Astrocyte (in vitro differentiated cells and primary cell): ENCODE data around the gene SMARCB1. TPM values are rescaled to one million over a fixed set of nuclear protein-coding genes. Genes with fewer than 3 reads are reported as not detected.

Experiments used
- DNase-seq: peaks from one replicate; pipeline ENCODE4 v3.0.0-alpha.2; 2010; ENCODE audit warnings: low read depth
- FAIRE-seq: peaks from 2 replicates; lab custom pipeline; 2011; peaks lifted over from hg19 to GRCh38; lab: Jason Lieb, UNC
- H2AFZ ChIP-seq: 2 replicates; pipeline ENCODE4 v1.6.0; 2012; ENCODE audit warnings: low read depth, low read length, inconsistent platforms
- H3K27ac ChIP-seq: 2 replicates; pipeline ENCODE4 v1.5.1; 2011; ENCODE audit warnings: low read depth, low read length, inconsistent platforms
- H3K27me3 ChIP-seq: 2 replicates; pipeline ENCODE4 v1.6.0; 2011; ENCODE audit warnings: low read length, inconsistent platforms; ENCODE audit not compliant: insufficient read depth
- H3K36me3 ChIP-seq: 2 replicates; pipeline ENCODE4 v1.5.1; 2011; ENCODE audit warnings: low read length, inconsistent platforms; ENCODE audit not compliant: insufficient read depth
- H3K4me1 ChIP-seq: 2 replicates; pipeline ENCODE4 v1.5.1; 2011; ENCODE audit warnings: low read length, inconsistent platforms; ENCODE audit not compliant: insufficient read depth
- H3K4me2 ChIP-seq: 2 replicates; pipeline ENCODE4 v1.6.0; 2012; ENCODE audit warnings: low read length, inconsistent platforms
- H3K4me3 ChIP-seq: 2 replicates; pipeline ENCODE4 v1.5.1; 2011; ENCODE audit warnings: low read depth, mild to moderate bottlenecking, low read length, inconsistent platforms; ENCODE audit not compliant: insufficient read depth
- H3K79me2 ChIP-seq: 2 replicates; pipeline ENCODE4 v1.6.0; 2012; ENCODE audit warnings: mild to moderate bottlenecking, low read length, inconsistent platforms; ENCODE audit not compliant: insufficient read depth
- H3K9ac ChIP-seq: 2 replicates; pipeline ENCODE4 v1.6.0; 2012; ENCODE audit warnings: mild to moderate bottlenecking, low read length, inconsistent platforms
- H3K9me3 ChIP-seq: 2 replicates; pipeline ENCODE4 v1.5.1; 2012; ENCODE audit warnings: low read depth, mild to moderate bottlenecking, low read length, inconsistent platforms; ENCODE audit not compliant: insufficient read depth
- H4K20me1 ChIP-seq: 2 replicates; pipeline ENCODE4 v1.6.0; 2012; ENCODE audit warnings: low read length, inconsistent platforms; ENCODE audit not compliant: insufficient read depth
- H3K27ac Mint-ChIP-seq: one replicate; pipeline ENCODE4 v1.8.0; 2021; ENCODE audit warnings: mild to moderate bottlenecking, mixed read lengths; ENCODE audit not compliant: unreplicated experiment
- H3K27me3 Mint-ChIP-seq: one replicate; pipeline ENCODE4 v1.8.0; 2021; ENCODE audit warnings: low read depth, mixed read lengths; ENCODE audit not compliant: unreplicated experiment
- H3K36me3 Mint-ChIP-seq: one replicate; pipeline ENCODE4 v1.8.0; 2021; ENCODE audit warnings: low read depth, mixed read lengths; ENCODE audit not compliant: unreplicated experiment
- H3K4me1 Mint-ChIP-seq: one replicate; pipeline ENCODE4 v1.8.0; 2021; ENCODE audit warnings: low read depth, mixed read lengths; ENCODE audit not compliant: unreplicated experiment
- H3K4me3 Mint-ChIP-seq: one replicate; pipeline ENCODE4 v1.8.0; 2021; ENCODE audit warnings: mild to moderate bottlenecking, moderate library complexity, mixed read lengths; ENCODE audit not compliant: unreplicated experiment
- H3K9me3 Mint-ChIP-seq: one replicate; pipeline ENCODE4 v1.8.0; 2021; ENCODE audit warnings: mild to moderate bottlenecking, mixed read lengths; ENCODE audit not compliant: unreplicated experiment
- CTCF ChIP-seq: IDR thresholded peaks from 2 replicates; pipeline ENCODE4 v1.5.1; 2011; ENCODE audit warnings: low read depth, mild to moderate bottlenecking, inconsistent platforms, low read length, moderate library complexity; ENCODE audit not compliant: insufficient read depth
- EZH2 ChIP-seq: IDR thresholded peaks from 2 replicates; pipeline ENCODE4 v1.6.1; 2012; ENCODE audit warnings: mild to moderate bottlenecking, low read length, inconsistent platforms; ENCODE audit not compliant: insufficient read depth
- total RNA-seq: library from RNA; stranded (reverse); gene quantifications from 2 replicates; pipeline ENCODE4 v1.2.1, GENCODE V29; 2021

The SMARCB1 gene
- total RNA-seq, 1 donor from 2014 or later: 91.3 TPM

- H3K4me1 ChIP-seq: peaks cover under 1% of the 10 kb centered on the region
- no peaks in the 10 kb centered on the region for H3K9me3 ChIP-seq
- TF ChIP-seq CTCF (no peak), EZH2 (no peak)
- no peak overlapping the region for H3K9ac ChIP-seq
- DNase-seq: no peak
- H3K36me3 ChIP-seq: peaks cover 10% of the 10 kb centered on the region
- no peak overlapping the region for H3K27ac ChIP-seq
- Mint-ChIP-seq H3K27ac (no peak overlapping the region), H3K4me3 (no peak overlapping the region), H3K4me1 (peaks cover 10% of the 10 kb centered on the region), H3K9me3 (no peaks in the 10 kb centered on the region), H3K27me3 (no peaks in the 10 kb centered on the region), H3K36me3 (peaks cover 19% of the 10 kb centered on the region)
- H4K20me1 ChIP-seq: peaks cover 58% of the 10 kb centered on the region
- H3K4me3 ChIP-seq: no peak overlapping the region
- H3K27me3 ChIP-seq: no peaks in the 10 kb centered on the region
- peaks cover 20% of the 10 kb centered on the region for H3K79me2 ChIP-seq
- no peak overlapping the region for H3K4me2 ChIP-seq
- no peak overlapping the region for H2AFZ ChIP-seq
- FAIRE-seq: no peak
Observed at GRCh38 chr22:23831261-23831660, 44.5 kb downstream of the SMARCB1 start.

DNA sequence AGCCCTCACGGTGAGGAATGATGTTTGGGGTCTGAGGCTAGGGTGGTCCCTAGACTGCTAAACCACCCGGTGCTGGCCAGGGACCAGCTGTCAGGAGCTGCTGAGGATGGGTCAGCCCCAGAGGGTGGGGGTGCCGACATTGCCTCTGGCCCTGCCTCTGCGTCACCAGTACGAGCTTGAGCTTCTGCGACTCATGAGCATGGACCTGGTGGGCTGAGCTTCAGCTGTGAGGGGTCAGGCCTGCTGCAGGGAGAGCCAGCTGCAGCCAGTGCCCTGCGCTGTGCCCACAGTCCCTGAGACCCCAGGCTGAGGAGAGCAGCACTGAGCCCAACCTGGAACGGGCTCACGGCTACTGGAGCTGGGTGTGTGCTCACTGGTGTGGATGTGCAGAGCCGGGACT, 45.0 kb downstream of the SMARCB1 start:
- no peaks in the 10 kb centered on the region for H3K4me1 ChIP-seq
- no peak overlapping the region for H2AFZ ChIP-seq
- Mint-ChIP-seq H3K4me1 (peaks cover 6% of the 10 kb centered on the region), H3K27me3 (no peaks in the 10 kb centered on the region), H3K27ac (no peak overlapping the region), H3K4me3 (no peak overlapping the region), H3K9me3 (no peaks in the 10 kb centered on the region), H3K36me3 (peaks cover 19% of the 10 kb centered on the region)
- H3K4me2 ChIP-seq: no peak overlapping the region
- no peak for TF ChIP-seq CTCF
- no peak for TF ChIP-seq EZH2
- FAIRE-seq (no peak), DNase-seq (no peak)
- H3K4me3 ChIP-seq: no peak overlapping the region
- H3K9ac ChIP-seq: no peak overlapping the region
- no peak overlapping the region for H3K27ac ChIP-seq
- H3K27me3 ChIP-seq: no peaks in the 10 kb centered on the region
- H3K9me3 ChIP-seq: no peaks in the 10 kb centered on the region
- peaks cover 10% of the 10 kb centered on the region for H3K36me3 ChIP-seq
- H4K20me1 ChIP-seq: peaks cover 58% of the 10 kb centered on the region
- peaks cover 20% of the 10 kb centered on the region for H3K79me2 ChIP-seq

GRCh38 chr22:23832226-23833016, 45.7 kb downstream of the SMARCB1 start:
- Histone ChIP-seq H2AFZ (no peak overlapping the region), H3K9ac (no peak overlapping the region), H3K4me3 (no peak overlapping the region), H3K36me3 (peaks cover 10% of the 10 kb centered on the region), H3K27ac (no peak overlapping the region), H3K27me3 (no peaks in the 10 kb centered on the region), H3K4me1 (no peaks in the 10 kb centered on the region), H3K9me3 (no peaks in the 10 kb centered on the region), H4K20me1 (peaks cover 58% of the 10 kb centered on the region), H3K79me2 (peaks cover 20% of the 10 kb centered on the region), H3K4me2 (no peak overlapping the region)
- Mint-ChIP-seq H3K27ac (no peak overlapping the region), H3K4me1 (peaks cover 5% of the 10 kb centered on the region), H3K27me3 (no peaks in the 10 kb centered on the region), H3K9me3 (no peaks in the 10 kb centered on the region), H3K4me3 (no peak overlapping the region), H3K36me3 (peaks cover 18% of the 10 kb centered on the region)
- TF ChIP-seq CTCF (no peak), EZH2 (no peak)
- DNase-seq (no peak), FAIRE-seq (no peak)
